ENCODE data around the gene SETDB1. TPM values are rescaled to one million over a fixed set of nuclear protein-coding genes. Genes with fewer than 3 reads are reported as not detected.

Gene SETDB1
- total and polyA plus RNA-seq, 2 of the 13 experiments (the other 11 are each of a cell fraction or from before 2014, with no cell fraction given), result 33.1 to 34.6 TPM

DNA sequence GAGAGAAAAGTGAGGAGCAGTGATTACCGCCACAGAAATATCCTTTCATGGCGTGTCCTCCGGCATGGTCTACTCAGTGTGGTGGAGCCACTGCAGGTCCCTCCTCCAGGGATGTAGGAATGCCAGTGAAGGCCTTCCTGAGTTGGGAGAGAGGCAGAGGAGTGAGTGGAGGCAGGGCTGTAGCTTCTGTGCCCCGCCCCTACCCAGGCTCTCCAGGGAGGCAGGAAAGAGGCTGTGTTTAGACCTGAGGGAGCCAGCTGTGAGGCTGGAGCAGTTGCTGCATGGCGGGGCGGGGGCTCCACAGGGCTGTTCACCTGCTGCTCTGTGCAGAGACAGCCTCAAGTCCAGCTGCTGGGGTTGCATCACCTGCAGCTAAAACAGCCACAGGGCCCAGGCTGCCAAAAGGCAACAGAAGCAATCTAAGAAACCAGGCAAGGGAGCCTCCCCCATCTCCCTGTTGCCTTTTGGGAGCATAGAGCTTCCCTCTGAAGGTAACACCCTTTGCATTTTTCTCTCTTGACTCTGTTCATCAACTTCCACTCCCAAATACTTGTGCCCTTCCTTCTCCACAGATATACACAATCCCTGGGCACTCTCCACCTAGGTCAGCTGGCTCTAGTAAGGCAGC is 55.1 kb downstream of the SETDB1 start (continued):
- TF ChIP-seq, protein P1, sequence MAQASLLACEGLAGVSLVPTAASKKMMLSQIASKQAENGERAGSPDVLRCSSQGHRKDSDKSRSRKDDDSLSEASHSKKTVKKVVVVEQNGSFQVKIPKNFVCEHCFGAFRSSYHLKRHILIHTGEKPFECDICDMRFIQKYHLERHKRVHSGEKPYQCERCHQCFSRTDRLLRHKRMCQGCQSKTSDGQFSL (CRISPR knock-in tag; IDR thresholded peaks at IDR 0.05), result no peak
- TF ChIP-seq ZNF160 (CRISPR knock-in tag; IDR thresholded peaks at IDR 0.05), result no peak
- TF ChIP-seq HDAC2 (CRISPR knock-in tag; IDR thresholded peaks at IDR 0.05), result peak; percentile 57; the same call in 1 of the 2 replicates
- TF ChIP-seq RFX5 (IDR thresholded peaks at IDR 0.05; ENCODE audit: low read depth, low read length), result no peak
- TF ChIP-seq, protein P2, sequence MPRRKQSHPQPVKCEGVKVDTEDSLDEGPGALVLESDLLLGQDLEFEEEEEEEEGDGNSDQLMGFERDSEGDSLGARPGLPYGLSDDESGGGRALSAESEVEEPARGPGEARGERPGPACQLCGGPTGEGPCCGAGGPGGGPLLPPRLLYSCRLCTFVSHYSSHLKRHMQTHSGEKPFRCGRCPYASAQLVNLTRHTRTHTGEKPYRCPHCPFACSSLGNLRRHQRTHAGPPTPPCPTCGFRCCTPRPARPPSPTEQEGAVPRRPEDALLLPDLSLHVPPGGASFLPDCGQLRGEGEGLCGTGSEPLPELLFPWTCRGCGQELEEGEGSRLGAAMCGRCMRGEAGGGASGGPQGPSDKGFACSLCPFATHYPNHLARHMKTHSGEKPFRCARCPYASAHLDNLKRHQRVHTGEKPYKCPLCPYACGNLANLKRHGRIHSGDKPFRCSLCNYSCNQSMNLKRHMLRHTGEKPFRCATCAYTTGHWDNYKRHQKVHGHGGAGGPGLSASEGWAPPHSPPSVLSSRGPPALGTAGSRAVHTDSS (CRISPR knock-in tag; conservative IDR thresholded peaks at IDR 0.05), result no peak
- TF ChIP-seq ZNF891 (CRISPR knock-in tag; IDR thresholded peaks at IDR 0.05), result no peak
- TF ChIP-seq LCORL (IDR thresholded peaks at IDR 0.05), result no peak
- TF ChIP-seq LCORL (CRISPR knock-in tag; IDR thresholded peaks at IDR 0.05), result no peak
- no peak for TF ChIP-seq ZNF598 (CRISPR knock-in tag; IDR thresholded peaks at IDR 0.05; ENCODE audit: borderline replicate concordance)
- no peak for TF ChIP-seq SKIL (CRISPR knock-in tag; IDR thresholded peaks at IDR 0.05; ENCODE audit: borderline replicate concordance)
- TF ChIP-seq ZC3H4 (CRISPR knock-in tag; IDR thresholded peaks at IDR 0.05; ENCODE audit: borderline replicate concordance), result no peak
- no peak for TF ChIP-seq REL (CRISPR knock-in tag; conservative IDR thresholded peaks at IDR 0.05)
- TF ChIP-seq ZBTB40 (IDR thresholded peaks at IDR 0.05), result no peak
- TF ChIP-seq ZBTB40 (CRISPR knock-in tag; IDR thresholded peaks at IDR 0.05), result no peak
